H1 (cell line): Measurements from ENCODE around the gene STIM1. TPM values are rescaled to one million over a fixed set of nuclear protein-coding genes. Genes with fewer than 3 reads are reported as not detected.

Experiments used
- CTCF ChIA-PET: fragments of 300-600 bp; sonication (Branson Sonifier 250); formaldehyde crosslinking; loops from one replicate; lab custom pipeline; 2021; ENCODE audit not compliant: partially characterized antibody; lab: Charles Lee
- POLR2A ChIA-PET: fragments of 300-600 bp; sonication (Branson Sonifier 250); formaldehyde crosslinking; loops from one replicate; lab custom pipeline; 2021; ENCODE audit warnings: inconsistent platforms; ENCODE audit not compliant: partially characterized antibody; lab: Charles Lee
- DNase-seq, 2 experiments: peaks; one replicate each; pipeline versions ENCODE4 v3.0.0 to v3.0.0-alpha.2; 2010 to 2022; ENCODE audit warnings: low spot score in 2 of 2, low read depth in 1 of 2, mixed read lengths in 1 of 2
- FAIRE-seq: peaks from 2 replicates; lab custom pipeline; 2011; peaks lifted over from hg19 to GRCh38; lab: Jason Lieb, UNC
- H2AFZ ChIP-seq: 2 replicates; pipeline ENCODE4 v1.8.1; 2012; ENCODE audit warnings: low read length, inconsistent platforms
- H2AK5ac ChIP-seq: 2 replicates; pipeline ENCODE4 v1.6.1; 2013; ENCODE audit warnings: low read depth, low read length
- H2BK120ac ChIP-seq: replicated peaks from 2 replicates; pipeline ENCODE3; 2013; ENCODE audit warnings: low read depth, low read length, inconsistent platforms
- H2BK12ac ChIP-seq: 2 replicates; pipeline ENCODE4 v1.6.1; 2013; ENCODE audit warnings: low read depth, low read length
- H2BK15ac ChIP-seq: 2 replicates; pipeline ENCODE4 v1.6.1; 2013; ENCODE audit warnings: low read length
- H2BK20ac ChIP-seq: 2 replicates; pipeline ENCODE4 v1.6.1; 2013; ENCODE audit warnings: low read length
- H2BK5ac ChIP-seq: 2 replicates; pipeline ENCODE4 v1.6.1; 2013; ENCODE audit warnings: low read depth, low read length
- H3K14ac ChIP-seq: 2 replicates; pipeline ENCODE4 v1.6.1; 2013; ENCODE audit warnings: inconsistent platforms; ENCODE audit not compliant: insufficient read length
- H3K18ac ChIP-seq: 2 replicates; pipeline ENCODE4 v1.6.1; 2013; ENCODE audit warnings: low read length; ENCODE audit errors: extremely low read depth
- H3K23ac ChIP-seq: 2 replicates; pipeline ENCODE4 v1.6.1; 2013; ENCODE audit warnings: inconsistent platforms; ENCODE audit not compliant: insufficient read length
- H3K23me2 ChIP-seq: 2 replicates; pipeline ENCODE4 v1.6.1; 2013; ENCODE audit warnings: low read depth, low read length
- H3K27ac ChIP-seq: 2 replicates; pipeline ENCODE4 v1.6.1; 2011; ENCODE audit warnings: low read depth, low read length, inconsistent platforms
- H3K27me3 ChIP-seq, 4 experiments: replicated peaks in 1 of 4; 1 replicate in 1 of 4; 2 replicates in 3 of 4; pipeline versions ENCODE4 v1.6.1 to v1.8.1; 2011 to 2013; ENCODE audit warnings: low read length in 3 of 4, mild to moderate bottlenecking in 3 of 4, inconsistent platforms in 2 of 4, mixed read lengths in 2 of 4, moderate library complexity in 1 of 4; ENCODE audit not compliant: control insufficient read depth in 3 of 4, insufficient read depth in 3 of 4; ENCODE audit errors: extremely low read depth in 1 of 4
- H3K36me3 ChIP-seq, 4 experiments: 2 replicates each; pipeline versions ENCODE4 v1.6.1 to v1.8.1; 2011 to 2013; ENCODE audit warnings: mild to moderate bottlenecking in 4 of 4, low read length in 3 of 4, moderate library complexity in 2 of 4, control low read depth in 1 of 4, inconsistent platforms in 1 of 4; ENCODE audit not compliant: insufficient read depth in 4 of 4, control insufficient read depth in 2 of 4
- H3K4ac ChIP-seq: replicated peaks from 2 replicates; pipeline ENCODE3; 2013; ENCODE audit warnings: low read length, low read depth, mixed read lengths, inconsistent platforms; ENCODE audit not compliant: insufficient read length
- H3K4me1 ChIP-seq, 4 experiments: replicated peaks in 1 of 4; 1 replicate in 1 of 4; 2 replicates in 3 of 4; pipeline versions ENCODE4 v1.6.1 to v1.8.1; 2011 to 2013; ENCODE audit warnings: low read length in 3 of 4, inconsistent platforms in 2 of 4, mixed read lengths in 1 of 4; ENCODE audit not compliant: insufficient read depth in 4 of 4, control insufficient read depth in 3 of 4
- H3K4me2 ChIP-seq, 2 experiments: 2 replicates each; pipeline versions ENCODE4 v1.6.1 to v1.8.1; 2011 to 2013; ENCODE audit warnings: low read depth in 2 of 2, low read length in 2 of 2, control low read depth in 1 of 2, inconsistent platforms in 1 of 2, mild to moderate bottlenecking in 1 of 2; ENCODE audit not compliant: insufficient read depth in 1 of 2
- H3K4me3 ChIP-seq, 4 experiments: fragments of 200-600, 300-600 bp in 1 of 4; sonication (generic), shearing (Covaris generic), sonication (Bioruptor Twin) in 1 of 4; 2 replicates each; pipeline versions ENCODE4 v1.5.1 to v1.8.1; 2011 to 2016; ENCODE audit warnings: low read length in 4 of 4, low read depth in 3 of 4, control low read depth in 2 of 4, inconsistent platforms in 2 of 4, mild to moderate bottlenecking in 2 of 4, mixed read lengths in 1 of 4, moderate library complexity in 1 of 4; ENCODE audit not compliant: insufficient read depth in 2 of 4; ENCODE audit errors: extremely low read depth in 1 of 4
- H3K56ac ChIP-seq: replicated peaks from 2 replicates; pipeline ENCODE3; 2013; ENCODE audit warnings: low read depth, mild to moderate bottlenecking, mixed read lengths, low read length, inconsistent platforms; ENCODE audit not compliant: insufficient read length
- H3K79me1 ChIP-seq: 2 replicates; pipeline ENCODE4 v1.6.1; 2013; ENCODE audit warnings: low read depth, low read length, control low read depth
- H3K79me2 ChIP-seq, 2 experiments: 2 replicates each; pipeline versions ENCODE4 v1.6.1 to v1.8.1; 2012 to 2013; ENCODE audit warnings: low read length in 2 of 2, mild to moderate bottlenecking in 2 of 2, inconsistent platforms in 1 of 2; ENCODE audit not compliant: insufficient read depth in 2 of 2, control insufficient read depth in 1 of 2
- H3K9ac ChIP-seq, 4 experiments: replicated peaks in 1 of 4; 1 replicate in 1 of 4; 2 replicates in 3 of 4; pipeline versions ENCODE4 v1.6.1 to v1.8.1; 2011 to 2013; ENCODE audit warnings: low read depth in 3 of 4, low read length in 3 of 4, control low read depth in 2 of 4, mild to moderate bottlenecking in 2 of 4, moderate library complexity in 2 of 4, inconsistent platforms in 1 of 4; ENCODE audit errors: extremely low read depth in 1 of 4
- H3K9me3 ChIP-seq, 2 experiments: 2 replicates each; pipeline versions ENCODE4 v1.6.1 to v1.8.1; 2012 to 2013; ENCODE audit warnings: mild to moderate bottlenecking in 2 of 2, moderate library complexity in 2 of 2, control low read depth in 1 of 2, inconsistent platforms in 1 of 2, low read depth in 1 of 2, low read length in 1 of 2, mixed read lengths in 1 of 2; ENCODE audit not compliant: insufficient read depth in 2 of 2
- H4K20me1 ChIP-seq, 2 experiments: replicated peaks in 1 of 2; 2 replicates each; pipeline versions ENCODE3 to v1.8.1; 2011 to 2013; ENCODE audit warnings: inconsistent platforms in 2 of 2, low read length in 2 of 2, mild to moderate bottlenecking in 1 of 2; ENCODE audit not compliant: insufficient read depth in 2 of 2, control insufficient read depth in 1 of 2
- H4K5ac ChIP-seq: 2 replicates; pipeline ENCODE4 v1.6.1; 2013; ENCODE audit warnings: low read length, low read depth, mixed read lengths, inconsistent platforms; ENCODE audit not compliant: insufficient read length
- H4K8ac ChIP-seq: 2 replicates; pipeline ENCODE4 v1.8.0; 2013; ENCODE audit warnings: mild to moderate bottlenecking, moderate library complexity, low read length, inconsistent platforms; ENCODE audit not compliant: insufficient read depth; ENCODE audit errors: extremely low read depth
- H4K91ac ChIP-seq: replicated peaks from 2 replicates; pipeline ENCODE3; 2013; ENCODE audit warnings: low read length, mixed read lengths, inconsistent platforms; ENCODE audit not compliant: insufficient read length
- CBX5 ChIP-seq: fragments of 300-800, 300-1000 bp; sonication (generic); IDR thresholded peaks from 2 replicates; pipeline ENCODE4 v1.7.1; 2016; ENCODE audit warnings: antibody characterized with exemption, low read length, low read depth
- GABPA ChIP-seq: IDR thresholded peaks from 2 replicates; pipeline ENCODE4 v1.6.1; 2011; ENCODE audit warnings: mild to moderate bottlenecking, low read length, moderate library complexity, borderline replicate concordance; ENCODE audit not compliant: insufficient read depth
- RBBP5 ChIP-seq: IDR thresholded peaks from 2 replicates; pipeline ENCODE4 v1.7.1; 2012; ENCODE audit warnings: low read depth, mild to moderate bottlenecking, inconsistent platforms, low read length, moderate library complexity, borderline replicate concordance
- WGBS, 2 experiments: shearing (Covaris generic) in 1 of 2; methylation state at CpG; one replicate each; pipeline versions ENCODE4 v1.1.6 to v1.1.7; 2013 to 2015; ENCODE audit warnings: low lambda C conversion rate in 2 of 2, mixed read lengths in 2 of 2, inconsistent platforms in 1 of 2, low coverage in 1 of 2, missing lambda C conversion rate in 1 of 2; ENCODE audit not compliant: insufficient replicate concordance in 2 of 2, insufficient coverage in 1 of 2, insufficient read length in 1 of 2; ENCODE audit errors: extremely low coverage in 1 of 2, missing lambda C conversion rate in 1 of 2; 5-methylcytosine and 5-hydroxymethylcytosine counted together
- polyA plus RNA-seq, 7 experiments: library from polyadenylated mRNA; depleted of rRNA in 3 of 7; stranded (reverse) in 5 of 7; unstranded in 2 of 7; fragments of >200 nt in 5 of 7; fragments of 200-250 nt in 2 of 7; gene quantifications; 1 replicate in 5 of 7; 2 replicates in 1 of 7; 4 replicates in 1 of 7; pipeline versions ENCODE4 v1.2.1 to v1.2.3, GENCODE V29; 2011 to 2013; ENCODE audit warnings: missing spikeins in 2 of 7, mixed read lengths in 2 of 7
- total RNA-seq: library from RNA; stranded (reverse); fragmentation: NEBNext Ultra II Directional; extraction: Animal tissue kit (Norgen Biotek cat#: 25700); gene quantifications from 2 replicates; pipeline ENCODE4 v1.2.1, GENCODE V29; 2021

The STIM1 gene
- total and polyA plus RNA-seq, 2 of the 8 experiments (the other 6 are each of a cell fraction or from before 2014, with no cell fraction given): 11.1 to 12.2 TPM

GRCh38 chr11:3838504-3838903, 17.0 kb upstream of the STIM1 start:
- no peak overlapping the region for H3K14ac ChIP-seq
- H4K8ac ChIP-seq: no peak overlapping the region
- H2BK12ac ChIP-seq: no peak overlapping the region
- no peak overlapping the region for H3K27ac ChIP-seq
- no peak overlapping the region for H3K4me3 ChIP-seq
- peaks cover 11 to 29% (median 16%) of the 10 kb centered on the region in 4 experiments for H3K4me1 ChIP-seq
- peaks cover 12 to 56% of the 10 kb centered on the region in 2 experiments for H3K79me2 ChIP-seq
- H3K4ac ChIP-seq: no peak overlapping the region
- H3K23me2 ChIP-seq: peaks cover 10% of the 10 kb centered on the region
- H3K27me3 ChIP-seq: peaks cover 0 to 3% (median 0%) of the 10 kb centered on the region in 4 experiments; a peak in 1 of 7 replicates
- H4K5ac ChIP-seq: no peak overlapping the region
- TF ChIP-seq CBX5 (no peak), GABPA (no peak), RBBP5 (no peak)
- H2AFZ ChIP-seq: no peak overlapping the region
- no peak overlapping the region for H2BK5ac ChIP-seq
- no peak overlapping the region for H2BK15ac ChIP-seq
- H3K9ac ChIP-seq: no peak overlapping the region
- H3K23ac ChIP-seq: no peak overlapping the region
- H2BK120ac ChIP-seq: no peak overlapping the region
- H3K9me3 ChIP-seq: no peaks in the 10 kb centered on the region
- no peak overlapping the region for H2AK5ac ChIP-seq
- peaks cover 17% of the 10 kb centered on the region for H3K79me1 ChIP-seq
- H3K56ac ChIP-seq: no peak overlapping the region
- no peak overlapping the region for H4K91ac ChIP-seq
- peaks cover 12 to 29% of the 10 kb centered on the region in 2 experiments for H4K20me1 ChIP-seq
- WGBS, 2 experiments: 87% methylated on average over 2 of the region's 2 CpGs; no CpG with 5 or more reads in 1 of the 2 experiments
- no peak overlapping the region for H3K18ac ChIP-seq
- H3K4me2 ChIP-seq: no peak overlapping the region; a peak in 1 of 4 replicates
- POLR2A ChIA-PET: interaction anchor here (1.0 to 5.7 kb wide), 3 partner anchors 9 to 42 kb away, joined by 3 to 29 read pairs (median 5); no protein-coding TSS in a partner anchor
- H3K36me3 ChIP-seq: peaks cover 0 to 5% (median 2%) of the 10 kb centered on the region in 4 experiments; a peak in 2 of 8 replicates
- DNase-seq (no peak), FAIRE-seq (no peak)
- CTCF ChIA-PET: interaction anchor here (1.3 to 20.2 kb wide), 7 partner anchors 13 to 231 kb away, joined by 3 to 422 read pairs (median 15); partner anchors contain the start of genes PGAP2 and STIM1
- H2BK20ac ChIP-seq: no peak overlapping the region
